ENCODE measurements around the gene ELP4.

- no peak for TF ChIP-seq CTCF (IDR thresholded peaks at IDR 0.05; ENCODE audit: insufficient read depth, low read length, poor library complexity, severe bottlenecking)
- no peak for TF ChIP-seq EZH2phosphoT487 (conservative IDR thresholded peaks at IDR 0.05; ENCODE audit: low read length)
Measured at GRCh38 chr11:31512117-31512516, 2.5 kb downstream of the ELP4 start.

Measured in SU-DHL-6 (cell line).